Measurements from ENCODE around the gene ADH7. TPM values are rescaled to one million over a fixed set of nuclear protein-coding genes. Genes with fewer than 3 reads are reported as not detected.
A peak's percentile ranks its signal among the peaks of the same experiment; 100 is the strongest.

ADH7 gene
- total and polyA plus RNA-seq, 2 of the 13 experiments (the other 11 are each of a cell fraction or from before 2014, with no cell fraction given): not detected

DNA sequence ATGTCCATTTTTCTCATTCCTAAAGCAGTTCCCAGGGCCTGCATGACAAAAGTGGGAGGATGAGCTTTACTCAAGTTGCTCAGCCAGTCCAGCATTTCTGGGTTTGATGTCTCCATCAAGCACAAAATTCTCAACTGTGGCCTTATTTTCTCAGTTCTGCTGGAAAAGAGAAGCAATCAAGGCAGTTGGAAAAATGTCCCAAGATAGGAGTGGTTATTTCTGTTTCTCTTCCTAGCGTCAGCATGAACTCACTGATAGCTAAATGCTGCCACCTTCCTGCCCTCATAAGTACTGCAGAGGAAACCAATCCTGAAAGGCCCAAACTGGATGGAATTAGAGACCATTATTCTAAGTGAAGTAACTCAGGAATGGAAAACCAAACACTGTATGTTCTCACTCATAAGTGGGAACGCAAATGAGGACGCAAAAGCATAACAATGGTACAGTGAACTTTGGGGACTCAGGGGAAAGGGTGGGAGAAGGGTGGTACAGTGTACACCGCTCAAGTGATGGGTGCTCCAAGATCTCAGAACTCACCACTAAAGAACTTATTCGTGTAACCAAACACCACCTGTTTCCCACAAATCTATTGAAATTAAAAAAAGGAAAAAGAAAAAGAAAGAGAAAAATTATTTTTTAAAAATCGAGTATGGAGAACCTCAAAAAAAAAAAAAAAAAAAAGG lies 29.6 kb downstream of the ADH7 start (continued):
- TF ChIP-seq ZNF615 (CRISPR knock-in tag; IDR thresholded peaks at IDR 0.05; ENCODE audit: borderline replicate concordance): no peak
- no peak for TF ChIP-seq ZNF510 (CRISPR knock-in tag; IDR thresholded peaks at IDR 0.05; ENCODE audit: low read depth)
- TF ChIP-seq, protein P1, sequence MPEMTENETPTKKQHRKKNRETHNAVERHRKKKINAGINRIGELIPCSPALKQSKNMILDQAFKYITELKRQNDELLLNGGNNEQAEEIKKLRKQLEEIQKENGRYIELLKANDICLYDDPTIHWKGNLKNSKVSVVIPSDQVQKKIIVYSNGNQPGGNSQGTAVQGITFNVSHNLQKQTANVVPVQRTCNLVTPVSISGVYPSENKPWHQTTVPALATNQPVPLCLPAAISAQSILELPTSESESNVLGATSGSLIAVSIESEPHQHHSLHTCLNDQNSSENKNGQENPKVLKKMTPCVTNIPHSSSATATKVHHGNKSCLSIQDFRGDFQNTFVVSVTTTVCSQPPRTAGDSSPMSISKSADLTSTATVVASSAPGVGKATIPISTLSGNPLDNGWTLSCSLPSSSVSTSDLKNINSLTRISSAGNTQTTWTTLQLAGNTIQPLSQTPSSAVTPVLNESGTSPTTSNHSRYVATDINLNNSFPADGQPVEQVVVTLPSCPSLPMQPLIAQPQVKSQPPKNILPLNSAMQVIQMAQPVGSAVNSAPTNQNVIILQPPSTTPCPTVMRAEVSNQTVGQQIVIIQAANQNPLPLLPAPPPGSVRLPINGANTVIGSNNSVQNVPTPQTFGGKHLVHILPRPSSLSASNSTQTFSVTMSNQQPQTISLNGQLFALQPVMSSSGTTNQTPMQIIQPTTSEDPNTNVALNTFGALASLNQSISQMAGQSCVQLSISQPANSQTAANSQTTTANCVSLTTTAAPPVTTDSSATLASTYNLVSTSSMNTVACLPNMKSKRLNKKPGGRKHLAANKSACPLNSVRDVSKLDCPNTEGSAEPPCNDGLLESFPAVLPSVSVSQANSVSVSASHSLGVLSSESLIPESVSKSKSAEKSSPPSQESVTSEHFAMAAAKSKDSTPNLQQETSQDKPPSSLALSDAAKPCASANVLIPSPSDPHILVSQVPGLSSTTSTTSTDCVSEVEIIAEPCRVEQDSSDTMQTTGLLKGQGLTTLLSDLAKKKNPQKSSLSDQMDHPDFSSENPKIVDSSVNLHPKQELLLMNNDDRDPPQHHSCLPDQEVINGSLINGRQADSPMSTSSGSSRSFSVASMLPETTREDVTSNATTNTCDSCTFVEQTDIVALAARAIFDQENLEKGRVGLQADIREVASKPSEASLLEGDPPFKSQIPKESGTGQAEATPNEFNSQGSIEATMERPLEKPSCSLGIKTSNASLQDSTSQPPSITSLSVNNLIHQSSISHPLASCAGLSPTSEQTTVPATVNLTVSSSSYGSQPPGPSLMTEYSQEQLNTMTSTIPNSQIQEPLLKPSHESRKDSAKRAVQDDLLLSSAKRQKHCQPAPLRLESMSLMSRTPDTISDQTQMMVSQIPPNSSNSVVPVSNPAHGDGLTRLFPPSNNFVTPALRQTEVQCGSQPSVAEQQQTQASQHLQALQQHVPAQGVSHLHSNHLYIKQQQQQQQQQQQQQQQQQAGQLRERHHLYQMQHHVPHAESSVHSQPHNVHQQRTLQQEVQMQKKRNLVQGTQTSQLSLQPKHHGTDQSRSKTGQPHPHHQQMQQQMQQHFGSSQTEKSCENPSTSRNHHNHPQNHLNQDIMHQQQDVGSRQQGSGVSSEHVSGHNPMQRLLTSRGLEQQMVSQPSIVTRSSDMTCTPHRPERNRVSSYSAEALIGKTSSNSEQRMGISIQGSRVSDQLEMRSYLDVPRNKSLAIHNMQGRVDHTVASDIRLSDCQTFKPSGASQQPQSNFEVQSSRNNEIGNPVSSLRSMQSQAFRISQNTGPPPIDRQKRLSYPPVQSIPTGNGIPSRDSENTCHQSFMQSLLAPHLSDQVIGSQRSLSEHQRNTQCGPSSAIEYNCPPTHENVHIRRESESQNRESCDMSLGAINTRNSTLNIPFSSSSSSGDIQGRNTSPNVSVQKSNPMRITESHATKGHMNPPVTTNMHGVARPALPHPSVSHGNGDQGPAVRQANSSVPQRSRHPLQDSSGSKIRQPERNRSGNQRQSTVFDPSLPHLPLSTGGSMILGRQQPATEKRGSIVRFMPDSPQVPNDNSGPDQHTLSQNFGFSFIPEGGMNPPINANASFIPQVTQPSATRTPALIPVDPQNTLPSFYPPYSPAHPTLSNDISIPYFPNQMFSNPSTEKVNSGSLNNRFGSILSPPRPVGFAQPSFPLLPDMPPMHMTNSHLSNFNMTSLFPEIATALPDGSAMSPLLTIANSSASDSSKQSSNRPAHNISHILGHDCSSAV (CRISPR knock-in tag; IDR thresholded peaks at IDR 0.05; ENCODE audit: borderline replicate concordance): no peak
- TF ChIP-seq ZNF567 (CRISPR knock-in tag; IDR thresholded peaks at IDR 0.05; ENCODE audit: borderline replicate concordance): no peak
- no peak for TF ChIP-seq TMF1 (CRISPR knock-in tag; IDR thresholded peaks at IDR 0.05; ENCODE audit: low read depth)
- TF ChIP-seq ADNP (CRISPR knock-in tag; IDR thresholded peaks at IDR 0.05): no peak
- no peak for TF ChIP-seq ARNT2 (CRISPR knock-in tag; IDR thresholded peaks at IDR 0.05; ENCODE audit: low read depth)
- no peak for TF ChIP-seq ATF6 (CRISPR knock-in tag; conservative IDR thresholded peaks at IDR 0.05)
- no peak for TF ChIP-seq MEF2D (CRISPR knock-in tag; IDR thresholded peaks at IDR 0.05)
- TF ChIP-seq ZNF552 (CRISPR knock-in tag; IDR thresholded peaks at IDR 0.05; ENCODE audit: borderline replicate concordance): no peak
- 0 out of 2 replicates have a peak, but pooled peaks have one; percentile 35 for TF ChIP-seq ZNF205 (CRISPR knock-in tag; IDR thresholded peaks at IDR 0.05)
- TF ChIP-seq ZNF44 (CRISPR knock-in tag; IDR thresholded peaks at IDR 0.05): no peak
- TF ChIP-seq CAMTA2 (CRISPR knock-in tag; IDR thresholded peaks at IDR 0.05; ENCODE audit: borderline replicate concordance): no peak
- no peak for TF ChIP-seq ZNF75D (CRISPR knock-in tag; IDR thresholded peaks at IDR 0.05; ENCODE audit: borderline replicate concordance)
- no peak for TF ChIP-seq KLF15 (CRISPR knock-in tag; IDR thresholded peaks at IDR 0.05; ENCODE audit: borderline replicate concordance)
- TF ChIP-seq, protein P2, sequence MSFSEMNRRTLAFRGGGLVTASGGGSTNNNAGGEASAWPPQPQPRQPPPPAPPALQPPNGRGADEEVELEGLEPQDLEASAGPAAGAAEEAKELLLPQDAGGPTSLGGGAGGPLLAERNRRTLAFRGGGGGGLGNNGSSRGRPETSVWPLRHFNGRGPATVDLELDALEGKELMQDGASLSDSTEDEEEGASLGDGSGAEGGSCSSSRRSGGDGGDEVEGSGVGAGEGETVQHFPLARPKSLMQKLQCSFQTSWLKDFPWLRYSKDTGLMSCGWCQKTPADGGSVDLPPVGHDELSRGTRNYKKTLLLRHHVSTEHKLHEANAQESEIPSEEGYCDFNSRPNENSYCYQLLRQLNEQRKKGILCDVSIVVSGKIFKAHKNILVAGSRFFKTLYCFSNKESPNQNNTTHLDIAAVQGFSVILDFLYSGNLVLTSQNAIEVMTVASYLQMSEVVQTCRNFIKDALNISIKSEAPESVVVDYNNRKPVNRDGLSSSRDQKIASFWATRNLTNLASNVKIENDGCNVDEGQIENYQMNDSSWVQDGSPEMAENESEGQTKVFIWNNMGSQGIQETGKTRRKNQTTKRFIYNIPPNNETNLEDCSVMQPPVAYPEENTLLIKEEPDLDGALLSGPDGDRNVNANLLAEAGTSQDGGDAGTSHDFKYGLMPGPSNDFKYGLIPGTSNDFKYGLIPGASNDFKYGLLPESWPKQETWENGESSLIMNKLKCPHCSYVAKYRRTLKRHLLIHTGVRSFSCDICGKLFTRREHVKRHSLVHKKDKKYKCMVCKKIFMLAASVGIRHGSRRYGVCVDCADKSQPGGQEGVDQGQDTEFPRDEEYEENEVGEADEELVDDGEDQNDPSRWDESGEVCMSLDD (CRISPR knock-in tag; IDR thresholded peaks at IDR 0.05; ENCODE audit: borderline replicate concordance): no peak
- TF ChIP-seq RNF2 (conservative IDR thresholded peaks at IDR 0.05; ENCODE audit: low read depth): no peak

All from HepG2 (cell line).